ENCODE measurements around the gene FRMD4A. TPM values are rescaled to one million over a fixed set of nuclear protein-coding genes. Genes with fewer than 3 reads are reported as not detected.

Gene FRMD4A
- total RNA-seq, 1 experiment from 2014 or later: 19.6 TPM

GRCh38 chr10:14306190-14306589, 24.5 kb downstream of the FRMD4A start:
- Histone ChIP-seq H2BK12ac (ENCODE audit: insufficient read length, low read depth, low read length) (no peak overlapping the region), H3K79me1 (ENCODE audit: insufficient read depth, low read depth, low read length, poor library complexity, severe bottlenecking) (no peaks in the 10 kb centered on the region), H3K23ac (ENCODE audit: insufficient read length, low read depth, low read length) (no peak overlapping the region), H3K4ac (ENCODE audit: low read depth, low read length) (no peak overlapping the region), H3K4me2 (ENCODE audit: insufficient read depth, insufficient read length, low read length) (no peak overlapping the region), H4K20me1 (ENCODE audit: control insufficient read depth, insufficient read depth, insufficient read length) (no peaks in the 10 kb centered on the region), H3K79me2 (ENCODE audit: insufficient read depth, low read length) (no peaks in the 10 kb centered on the region), H2AK5ac (ENCODE audit: insufficient read length, low read length) (no peak overlapping the region), H3K14ac (ENCODE audit: insufficient read depth, low read length) (no peak overlapping the region), H2AFZ (ENCODE audit: low read length) (no peak overlapping the region), H4K8ac (replicated peaks; ENCODE audit: insufficient read length, low read depth, low read length) (no peak overlapping the region), H3K9me3 (ENCODE audit: control insufficient read depth, low read depth, low read length) (no peaks in the 10 kb centered on the region), H2BK5ac (ENCODE audit: insufficient read length, low read length) (no peak overlapping the region), H3K27ac (ENCODE audit: insufficient read length, low read depth, low read length) (no peak overlapping the region), H3K4me1 (ENCODE audit: insufficient read depth, low read length) (no peaks in the 10 kb centered on the region; the same call in 1 of the 2 replicates), H3K9ac (ENCODE audit: extremely low read depth, insufficient read length, low read length) (no peak overlapping the region), H3K27me3 (ENCODE audit: insufficient read depth, low read length) (no peaks in the 10 kb centered on the region), H3T11ph (ENCODE audit: low read length) (no peak overlapping the region), H3K23me2 (ENCODE audit: insufficient read length, low read depth, low read length, poor library complexity, severe bottlenecking) (no peaks in the 10 kb centered on the region), H3K56ac (ENCODE audit: insufficient read length, low read depth, low read length) (no peak overlapping the region), H4K5ac (ENCODE audit: insufficient read length, low read depth, low read length) (no peak overlapping the region), H2BK20ac (ENCODE audit: low read depth, low read length, poor library complexity, severe bottlenecking) (no peak overlapping the region), H4K91ac (ENCODE audit: insufficient read length, low read depth, low read length) (no peak overlapping the region), H2BK120ac (ENCODE audit: low read depth, low read length, poor library complexity, severe bottlenecking) (no peak overlapping the region), H2BK15ac (ENCODE audit: low read depth, low read length) (no peak overlapping the region), H3K18ac (ENCODE audit: insufficient read length, low read depth, low read length) (no peak overlapping the region)
- Mint-ChIP-seq H3K27me3 (ENCODE audit: low read depth) (peaks cover 5% of the 10 kb centered on the region), H3K27ac (no peak overlapping the region), H3K4me1 (peaks cover 13 to 16% of the 10 kb centered on the region in 2 experiments), H3K4me3 (no peak overlapping the region), H3K9me3 (no peaks in the 10 kb centered on the region), H3K36me3 (ENCODE audit: insufficient read depth in 1 of 3, low read depth in 3 of 3) (no peaks in the 10 kb centered on the region)
- WGBS (ENCODE audit: extremely low coverage, insufficient read length, low lambda C conversion rate): no CpG with 5 or more reads among the region's 5 CpGs
- TF ChIP-seq, protein P1, sequence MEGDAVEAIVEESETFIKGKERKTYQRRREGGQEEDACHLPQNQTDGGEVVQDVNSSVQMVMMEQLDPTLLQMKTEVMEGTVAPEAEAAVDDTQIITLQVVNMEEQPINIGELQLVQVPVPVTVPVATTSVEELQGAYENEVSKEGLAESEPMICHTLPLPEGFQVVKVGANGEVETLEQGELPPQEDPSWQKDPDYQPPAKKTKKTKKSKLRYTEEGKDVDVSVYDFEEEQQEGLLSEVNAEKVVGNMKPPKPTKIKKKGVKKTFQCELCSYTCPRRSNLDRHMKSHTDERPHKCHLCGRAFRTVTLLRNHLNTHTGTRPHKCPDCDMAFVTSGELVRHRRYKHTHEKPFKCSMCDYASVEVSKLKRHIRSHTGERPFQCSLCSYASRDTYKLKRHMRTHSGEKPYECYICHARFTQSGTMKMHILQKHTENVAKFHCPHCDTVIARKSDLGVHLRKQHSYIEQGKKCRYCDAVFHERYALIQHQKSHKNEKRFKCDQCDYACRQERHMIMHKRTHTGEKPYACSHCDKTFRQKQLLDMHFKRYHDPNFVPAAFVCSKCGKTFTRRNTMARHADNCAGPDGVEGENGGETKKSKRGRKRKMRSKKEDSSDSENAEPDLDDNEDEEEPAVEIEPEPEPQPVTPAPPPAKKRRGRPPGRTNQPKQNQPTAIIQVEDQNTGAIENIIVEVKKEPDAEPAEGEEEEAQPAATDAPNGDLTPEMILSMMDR (conservative IDR thresholded peaks at IDR 0.05): no peak
- DNase-seq: no peak

Measured in H9 (cell line).